Mammary epithelial cell (primary cell): ENCODE measurements around the gene SCN3B.

ENCODE experiments used
- EZH2 ChIP-seq: IDR thresholded peaks from 2 replicates; pipeline ENCODE4 v1.6.1; 2012; ENCODE audit warnings: low read length, inconsistent platforms, borderline replicate concordance
- TF ChIP-seq, protein P1 (sequence below), 2 donors: IDR thresholded peaks in 1 of 2; conservative IDR thresholded peaks in 1 of 2; 2 replicates each; pipeline ENCODE4 v1.5.1; 2011 to 2012; ENCODE audit warnings: inconsistent platforms in 2 of 2, low read length in 2 of 2, mild to moderate bottlenecking in 2 of 2, control low read depth in 1 of 2, low read depth in 1 of 2; ENCODE audit not compliant: insufficient read depth in 1 of 2; ENCODE audit errors: extremely low read depth in 1 of 2

DNA sequence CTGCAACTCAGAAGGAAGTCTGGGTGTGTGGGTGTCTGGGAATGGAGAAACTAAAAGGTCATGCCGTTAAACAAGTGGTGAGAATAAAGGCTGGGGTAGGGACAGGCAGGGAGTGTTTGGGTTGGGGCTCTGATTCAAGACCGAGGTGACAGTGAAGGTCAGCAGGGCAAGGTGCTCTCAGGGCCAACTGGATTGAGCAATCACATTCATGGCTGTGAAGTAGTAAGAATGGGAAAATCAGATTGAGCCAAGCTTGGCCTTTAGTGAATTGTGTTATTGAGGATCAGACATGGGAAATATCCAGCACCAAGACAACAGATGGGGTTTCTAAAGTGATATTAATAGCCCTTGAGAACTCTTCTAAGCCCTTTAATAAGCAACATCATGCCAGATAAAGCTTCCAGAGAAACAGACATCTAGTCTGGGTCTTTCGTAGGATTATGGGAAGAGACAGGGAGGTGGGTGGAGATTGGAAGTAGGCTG lies 24.3 kb downstream of the SCN3B start:
- TF ChIP-seq, protein P1, sequence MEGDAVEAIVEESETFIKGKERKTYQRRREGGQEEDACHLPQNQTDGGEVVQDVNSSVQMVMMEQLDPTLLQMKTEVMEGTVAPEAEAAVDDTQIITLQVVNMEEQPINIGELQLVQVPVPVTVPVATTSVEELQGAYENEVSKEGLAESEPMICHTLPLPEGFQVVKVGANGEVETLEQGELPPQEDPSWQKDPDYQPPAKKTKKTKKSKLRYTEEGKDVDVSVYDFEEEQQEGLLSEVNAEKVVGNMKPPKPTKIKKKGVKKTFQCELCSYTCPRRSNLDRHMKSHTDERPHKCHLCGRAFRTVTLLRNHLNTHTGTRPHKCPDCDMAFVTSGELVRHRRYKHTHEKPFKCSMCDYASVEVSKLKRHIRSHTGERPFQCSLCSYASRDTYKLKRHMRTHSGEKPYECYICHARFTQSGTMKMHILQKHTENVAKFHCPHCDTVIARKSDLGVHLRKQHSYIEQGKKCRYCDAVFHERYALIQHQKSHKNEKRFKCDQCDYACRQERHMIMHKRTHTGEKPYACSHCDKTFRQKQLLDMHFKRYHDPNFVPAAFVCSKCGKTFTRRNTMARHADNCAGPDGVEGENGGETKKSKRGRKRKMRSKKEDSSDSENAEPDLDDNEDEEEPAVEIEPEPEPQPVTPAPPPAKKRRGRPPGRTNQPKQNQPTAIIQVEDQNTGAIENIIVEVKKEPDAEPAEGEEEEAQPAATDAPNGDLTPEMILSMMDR (conservative IDR thresholded peaks at IDR 0.05 in 1 of 2, IDR thresholded peaks at IDR 0.05 in 1 of 2; ENCODE audit: extremely low read depth in 1 of 2, insufficient read depth in 1 of 2, low read depth in 1 of 2, low read length in 2 of 2) = no peak
- no peak for TF ChIP-seq EZH2
